LNCaP clone FGC (cell line): ENCODE results near the gene RPL22.

Experiments used
- DNase-seq: peaks from one replicate; pipeline ENCODE4 v3.0.0-alpha.2; 2011; ENCODE audit warnings: low read depth
- H3K4me3 ChIP-seq: 2 replicates; pipeline ENCODE4 v1.5.1; 2011; ENCODE audit warnings: mild to moderate bottlenecking, low read depth, low read length, control low read depth
- CTCF ChIP-seq: IDR thresholded peaks from 2 replicates; pipeline ENCODE4 v1.5.1; 2012; ENCODE audit warnings: mild to moderate bottlenecking; ENCODE audit not compliant: control insufficient read depth, insufficient read depth; ENCODE audit errors: extremely low read depth

Gene RPL22

DNA sequence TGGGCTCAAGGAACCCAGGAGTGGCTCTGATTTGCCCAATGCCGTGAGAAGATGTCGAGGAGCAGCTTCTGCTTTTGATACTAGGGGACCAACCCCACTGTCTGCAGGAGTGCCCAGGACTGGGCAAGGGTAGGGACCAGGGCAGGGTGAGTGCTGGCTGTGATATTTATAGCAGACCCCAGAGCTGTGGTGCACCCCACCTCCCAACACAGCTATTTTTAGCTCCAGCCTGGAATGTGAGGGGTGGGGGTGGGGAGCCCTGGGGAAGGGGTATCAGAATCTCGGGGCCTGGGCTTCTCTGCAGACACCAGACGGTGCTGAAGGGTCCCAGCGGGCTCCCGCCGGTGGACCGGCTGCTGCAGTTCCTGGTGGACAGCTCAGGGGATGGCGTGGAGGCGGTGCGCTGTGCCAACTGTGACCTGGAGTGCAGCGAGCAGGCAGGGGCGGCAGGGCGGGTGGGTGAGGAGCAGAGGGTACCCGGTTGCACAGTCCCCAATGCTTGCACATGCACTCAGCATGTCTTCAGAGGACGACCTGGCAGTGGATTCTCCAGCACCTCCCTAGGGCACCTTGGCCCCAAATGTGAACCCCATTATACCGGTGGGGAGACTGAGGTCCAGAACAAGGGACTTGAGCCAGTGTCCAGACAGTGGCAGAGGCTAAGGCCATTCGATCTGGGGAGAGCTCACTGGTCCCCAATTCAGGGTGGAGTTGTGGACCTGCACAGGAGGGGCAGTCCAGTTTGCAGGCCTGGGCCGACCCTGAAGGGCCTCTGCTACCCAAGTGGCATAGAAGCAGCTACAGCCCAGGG lies 7.9 kb upstream of the RPL22 start:
- no peak for DNase-seq
- no peak for TF ChIP-seq CTCF
- H3K4me3 ChIP-seq: peak overlapping the region; percentile 61

DNA sequence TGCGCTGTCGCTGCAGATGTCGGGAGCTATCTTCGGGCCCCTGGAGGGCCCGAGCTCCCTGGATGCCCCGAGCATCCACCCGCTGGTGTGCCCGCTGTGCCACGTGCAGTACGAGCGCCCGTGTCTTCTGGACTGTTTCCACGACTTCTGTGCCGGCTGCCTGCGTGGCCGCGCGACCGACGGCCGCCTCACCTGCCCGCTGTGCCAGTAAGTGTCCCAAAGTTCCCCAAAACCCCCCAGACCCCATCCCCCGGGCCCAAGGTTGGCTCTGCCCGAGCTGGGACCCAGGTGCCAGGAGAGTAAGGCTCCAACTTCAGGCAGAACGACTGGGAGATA lies 7.1 kb upstream of the RPL22 start:
- no peak for TF ChIP-seq CTCF
- no peak for DNase-seq
- peak overlapping the region; percentile 61 for H3K4me3 ChIP-seq

DNA sequence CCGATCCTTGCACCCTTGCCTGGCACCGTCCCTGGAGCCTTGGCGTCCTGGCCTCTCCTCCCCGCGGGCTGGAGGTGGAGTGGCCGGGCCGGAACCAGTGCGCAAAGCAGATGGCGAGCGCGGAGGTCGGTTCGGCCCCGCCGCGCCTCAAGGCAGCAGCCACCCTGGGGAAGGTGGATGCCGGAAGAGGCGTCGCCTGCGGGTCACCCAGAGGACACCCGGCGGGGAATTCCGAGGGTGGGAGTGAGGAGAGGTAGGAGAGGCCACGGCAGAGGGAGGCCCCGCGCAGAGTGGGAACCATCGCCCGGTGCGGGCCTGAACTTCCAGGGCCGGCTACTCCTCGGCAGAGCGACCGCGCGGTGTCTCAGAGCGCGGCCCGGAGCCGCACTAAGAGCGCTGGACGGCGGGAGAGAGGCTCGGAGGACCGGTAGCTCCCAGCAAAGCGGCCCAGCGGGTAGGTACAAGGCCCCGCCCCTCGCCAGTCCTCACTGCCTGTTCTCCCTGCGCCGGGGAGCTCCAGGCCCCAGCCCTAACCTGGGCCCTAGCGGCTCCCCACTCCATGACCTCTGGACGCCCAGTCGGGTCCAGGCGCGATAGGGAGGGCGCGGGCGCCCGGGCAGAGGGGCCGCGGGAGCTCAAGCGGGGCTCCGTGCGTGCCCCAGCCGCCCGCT lies 6.6 kb upstream of the RPL22 start, which contains the start of gene RNF207:
TSS of gene RNF207 (plus strand) at position 271 of the 671 bp plus-strand sequence. CDS start 417 bp downstream, outside the sequence.
- peak within 1 kb of the TSS; percentile 61 for H3K4me3 ChIP-seq
- TF ChIP-seq CTCF: no peak
- DNase-seq: peak; percentile 27

- no peak for TF ChIP-seq CTCF
- H3K4me3 ChIP-seq: no peak overlapping the region
- no peak for DNase-seq
These were observed 2.9 kb upstream of the RPL22 start for GRCh38 chr1:6202256-6202655.

GRCh38 chr1:6200188-6200809 lies 904 bp upstream of the RPL22 start:
- TF ChIP-seq CTCF: no peak
- DNase-seq: no peak
- H3K4me3 ChIP-seq: peak overlapping the region; percentile 99

DNA sequence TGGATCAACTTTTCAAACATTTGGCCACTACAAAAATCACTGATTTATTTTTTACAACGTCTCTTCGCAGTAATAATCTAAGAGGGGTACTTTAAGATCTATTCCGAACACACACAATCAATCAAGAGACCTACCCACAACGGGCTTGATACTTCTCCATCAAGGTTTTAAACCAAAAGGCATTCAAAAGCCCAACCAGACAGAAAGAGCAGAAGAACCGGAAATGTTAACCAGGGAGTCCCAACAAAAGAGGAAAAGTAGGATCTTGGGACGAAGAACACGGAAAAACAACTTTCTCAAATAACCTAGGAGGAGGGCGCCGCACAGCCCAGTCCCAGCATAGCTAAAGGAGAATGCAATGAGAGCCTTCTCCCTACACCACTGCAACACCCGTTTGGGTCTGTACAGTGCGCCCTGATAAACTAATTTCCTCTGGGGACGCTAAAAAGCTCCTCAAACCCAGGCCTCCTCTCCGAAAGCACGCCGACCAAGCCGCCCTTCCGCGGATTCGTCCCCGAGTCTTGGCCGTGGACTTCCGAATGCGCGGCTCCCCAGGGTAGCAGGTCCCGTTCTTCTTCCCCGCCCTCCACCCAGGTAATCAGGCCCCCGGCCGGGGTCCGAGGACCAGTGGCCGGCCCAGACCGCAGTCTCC lies 623 bp downstream of the RPL22 start:
- peak overlapping the region; percentile 99 for H3K4me3 ChIP-seq
- no peak for DNase-seq
- TF ChIP-seq CTCF: no peak
